Liver (tissue), 3 donors: ENCODE measurements around the gene WDR7.

ENCODE experiments used
- EGR1 ChIP-seq, 2 donors: IDR thresholded peaks; 2 replicates each; pipeline ENCODE4 v1.6.1; 2016 to 2018; ENCODE audit warnings: antibody characterized with exemption in 2 of 2, low read depth in 2 of 2
- GABPA ChIP-seq, 2 donors: IDR thresholded peaks in 1 of 2; conservative IDR thresholded peaks in 1 of 2; 2 replicates each; pipeline ENCODE4 v1.6.1; 2016; ENCODE audit warnings: antibody characterized with exemption in 2 of 2, mild to moderate bottlenecking in 1 of 2, moderate library complexity in 1 of 2
- JUND ChIP-seq, 2 donors: IDR thresholded peaks; 2 replicates each; pipeline ENCODE4 v1.6.1; 2016; ENCODE audit warnings: antibody characterized with exemption in 2 of 2
- NR2F2 ChIP-seq: IDR thresholded peaks from 2 replicates; pipeline ENCODE4 v1.6.1; 2016; ENCODE audit warnings: antibody characterized with exemption
- RAD21 ChIP-seq, 2 donors: IDR thresholded peaks; 2 replicates each; pipeline ENCODE4 v1.6.1; 2016; ENCODE audit warnings: antibody characterized with exemption in 2 of 2, mild to moderate bottlenecking in 2 of 2
- RXRA ChIP-seq, 2 donors: IDR thresholded peaks; 2 replicates each; pipeline ENCODE4 v1.6.1; 2017 to 2018; ENCODE audit warnings: antibody characterized with exemption in 2 of 2, mild to moderate bottlenecking in 1 of 2
- SP1 ChIP-seq: IDR thresholded peaks from 2 replicates; pipeline ENCODE4 v1.6.1; 2018; ENCODE audit warnings: antibody characterized with exemption, mild to moderate bottlenecking
- TAF1 ChIP-seq: conservative IDR thresholded peaks from 2 replicates; pipeline ENCODE4 v1.6.1; 2016; ENCODE audit warnings: antibody characterized with exemption, mild to moderate bottlenecking
- YY1 ChIP-seq: IDR thresholded peaks from 2 replicates; pipeline ENCODE4 v1.6.1; 2016; ENCODE audit warnings: antibody characterized with exemption, mild to moderate bottlenecking
- TF ChIP-seq, protein P1 (sequence below): fragments of 150-350 bp; IDR thresholded peaks from 2 replicates; pipeline ENCODE4 v1.5.1; 2017; ENCODE audit warnings: improper control_type of control experiment, low read depth, low read length; ENCODE audit not compliant: missing input control
- TF ChIP-seq, protein P2 (sequence below): IDR thresholded peaks from 2 replicates; pipeline ENCODE4 v1.6.1; 2016; ENCODE audit warnings: antibody characterized with exemption
- TF ChIP-seq, protein P3 (sequence below): IDR thresholded peaks from 2 replicates; pipeline ENCODE4 v1.6.1; 2016; ENCODE audit warnings: antibody characterized with exemption, mild to moderate bottlenecking
- donor health status: healthy.
- donor health status: healthy.

DNA sequence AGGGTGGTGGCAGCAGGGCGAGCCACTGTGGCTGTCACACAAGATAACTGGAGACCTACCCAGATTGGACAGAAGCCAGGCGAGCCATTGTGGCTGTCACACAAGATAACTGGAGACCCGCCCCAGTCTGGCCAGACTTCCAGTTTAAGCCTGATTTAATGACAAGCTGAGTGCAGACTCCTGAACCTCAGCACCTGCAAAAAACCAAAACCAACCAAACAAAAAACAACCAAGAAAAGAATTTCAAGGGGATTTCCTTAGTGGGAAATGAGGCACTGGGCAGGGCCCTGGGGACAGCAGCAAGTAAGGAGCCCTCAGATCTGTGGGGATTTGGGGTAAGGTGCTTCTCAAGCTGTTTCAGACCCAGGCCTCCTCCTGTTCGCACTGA lies 400.5 kb downstream of the WDR7 start:
- TF ChIP-seq, protein P1, sequence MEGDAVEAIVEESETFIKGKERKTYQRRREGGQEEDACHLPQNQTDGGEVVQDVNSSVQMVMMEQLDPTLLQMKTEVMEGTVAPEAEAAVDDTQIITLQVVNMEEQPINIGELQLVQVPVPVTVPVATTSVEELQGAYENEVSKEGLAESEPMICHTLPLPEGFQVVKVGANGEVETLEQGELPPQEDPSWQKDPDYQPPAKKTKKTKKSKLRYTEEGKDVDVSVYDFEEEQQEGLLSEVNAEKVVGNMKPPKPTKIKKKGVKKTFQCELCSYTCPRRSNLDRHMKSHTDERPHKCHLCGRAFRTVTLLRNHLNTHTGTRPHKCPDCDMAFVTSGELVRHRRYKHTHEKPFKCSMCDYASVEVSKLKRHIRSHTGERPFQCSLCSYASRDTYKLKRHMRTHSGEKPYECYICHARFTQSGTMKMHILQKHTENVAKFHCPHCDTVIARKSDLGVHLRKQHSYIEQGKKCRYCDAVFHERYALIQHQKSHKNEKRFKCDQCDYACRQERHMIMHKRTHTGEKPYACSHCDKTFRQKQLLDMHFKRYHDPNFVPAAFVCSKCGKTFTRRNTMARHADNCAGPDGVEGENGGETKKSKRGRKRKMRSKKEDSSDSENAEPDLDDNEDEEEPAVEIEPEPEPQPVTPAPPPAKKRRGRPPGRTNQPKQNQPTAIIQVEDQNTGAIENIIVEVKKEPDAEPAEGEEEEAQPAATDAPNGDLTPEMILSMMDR = no peak
- no peak for TF ChIP-seq RXRA (IDR thresholded peaks at IDR 0.05)
- TF ChIP-seq, protein P2, sequence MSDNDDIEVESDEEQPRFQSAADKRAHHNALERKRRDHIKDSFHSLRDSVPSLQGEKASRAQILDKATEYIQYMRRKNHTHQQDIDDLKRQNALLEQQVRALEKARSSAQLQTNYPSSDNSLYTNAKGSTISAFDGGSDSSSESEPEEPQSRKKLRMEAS = no peak
- no peak for TF ChIP-seq RAD21 (IDR thresholded peaks at IDR 0.05)
- no peak for TF ChIP-seq YY1
- TF ChIP-seq EGR1 (IDR thresholded peaks at IDR 0.05; ENCODE audit: low read depth in 2 of 2) = no peak
- TF ChIP-seq TAF1 = no peak
- no peak for TF ChIP-seq JUND (IDR thresholded peaks at IDR 0.05)
- no peak for TF ChIP-seq SP1
- TF ChIP-seq, protein P3, sequence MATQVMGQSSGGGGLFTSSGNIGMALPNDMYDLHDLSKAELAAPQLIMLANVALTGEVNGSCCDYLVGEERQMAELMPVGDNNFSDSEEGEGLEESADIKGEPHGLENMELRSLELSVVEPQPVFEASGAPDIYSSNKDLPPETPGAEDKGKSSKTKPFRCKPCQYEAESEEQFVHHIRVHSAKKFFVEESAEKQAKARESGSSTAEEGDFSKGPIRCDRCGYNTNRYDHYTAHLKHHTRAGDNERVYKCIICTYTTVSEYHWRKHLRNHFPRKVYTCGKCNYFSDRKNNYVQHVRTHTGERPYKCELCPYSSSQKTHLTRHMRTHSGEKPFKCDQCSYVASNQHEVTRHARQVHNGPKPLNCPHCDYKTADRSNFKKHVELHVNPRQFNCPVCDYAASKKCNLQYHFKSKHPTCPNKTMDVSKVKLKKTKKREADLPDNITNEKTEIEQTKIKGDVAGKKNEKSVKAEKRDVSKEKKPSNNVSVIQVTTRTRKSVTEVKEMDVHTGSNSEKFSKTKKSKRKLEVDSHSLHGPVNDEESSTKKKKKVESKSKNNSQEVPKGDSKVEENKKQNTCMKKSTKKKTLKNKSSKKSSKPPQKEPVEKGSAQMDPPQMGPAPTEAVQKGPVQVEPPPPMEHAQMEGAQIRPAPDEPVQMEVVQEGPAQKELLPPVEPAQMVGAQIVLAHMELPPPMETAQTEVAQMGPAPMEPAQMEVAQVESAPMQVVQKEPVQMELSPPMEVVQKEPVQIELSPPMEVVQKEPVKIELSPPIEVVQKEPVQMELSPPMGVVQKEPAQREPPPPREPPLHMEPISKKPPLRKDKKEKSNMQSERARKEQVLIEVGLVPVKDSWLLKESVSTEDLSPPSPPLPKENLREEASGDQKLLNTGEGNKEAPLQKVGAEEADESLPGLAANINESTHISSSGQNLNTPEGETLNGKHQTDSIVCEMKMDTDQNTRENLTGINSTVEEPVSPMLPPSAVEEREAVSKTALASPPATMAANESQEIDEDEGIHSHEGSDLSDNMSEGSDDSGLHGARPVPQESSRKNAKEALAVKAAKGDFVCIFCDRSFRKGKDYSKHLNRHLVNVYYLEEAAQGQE = no peak
- TF ChIP-seq NR2F2 = no peak
- TF ChIP-seq GABPA (IDR thresholded peaks at IDR 0.05 in 1 of 2, conservative IDR thresholded peaks at IDR 0.05 in 1 of 2) = no peak
